Epithelial cell of esophagus (primary cell): ENCODE measurements around the gene GATB.

ENCODE experiments used
- DNase-seq: peaks from one replicate; pipeline ENCODE4 v3.0.0; 2010; ENCODE audit warnings: low read depth
- H3K4me3 ChIP-seq: 2 replicates; pipeline ENCODE4 v1.5.1; 2011; ENCODE audit warnings: mild to moderate bottlenecking, low read length, control low read depth
- CTCF ChIP-seq: IDR thresholded peaks from 2 replicates; pipeline ENCODE4 v1.5.1; 2011; ENCODE audit warnings: low read depth, mild to moderate bottlenecking, low read length, control low read depth, inconsistent platforms; ENCODE audit not compliant: insufficient read depth; ENCODE audit errors: missing control alignments

GATB gene

GRCh38 chr4:151717314-151717713 is 43.5 kb downstream of the GATB start:
- DNase-seq: no peak
- no peak for TF ChIP-seq CTCF
- H3K4me3 ChIP-seq: no peak overlapping the region

- H3K4me3 ChIP-seq: no peak overlapping the region
- TF ChIP-seq CTCF: no peak
- DNase-seq: no peak
Observed at GRCh38 chr4:151716324-151716723, 44.5 kb downstream of the GATB start.

GRCh38 chr4:151715881-151716280 is 44.9 kb downstream of the GATB start:
- H3K4me3 ChIP-seq: no peak overlapping the region
- no peak for TF ChIP-seq CTCF
- DNase-seq: no peak

- DNase-seq: no peak
- TF ChIP-seq CTCF: no peak
- no peak overlapping the region for H3K4me3 ChIP-seq
Observed at GRCh38 chr4:151712777-151713176, 48.0 kb downstream of the GATB start.

- H3K4me3 ChIP-seq: no peak overlapping the region
- TF ChIP-seq CTCF: no peak
Observed at GRCh38 chr4:151711646-151712045, 49.2 kb downstream of the GATB start.

GRCh38 chr4:151709587-151709986 is 51.2 kb downstream of the GATB start:
- no peak for TF ChIP-seq CTCF
- no peak for DNase-seq
- H3K4me3 ChIP-seq: no peak overlapping the region

More at GRCh38 chr4:151711646-151712045, 49.2 kb downstream of the GATB start:
- DNase-seq: no peak

GRCh38 chr4:151709071-151709470 is 51.7 kb downstream of the GATB start:
- DNase-seq: no peak
- TF ChIP-seq CTCF: no peak
- H3K4me3 ChIP-seq: no peak overlapping the region
